ENCODE data around the gene UBE4B.

Gene UBE4B

DNA sequence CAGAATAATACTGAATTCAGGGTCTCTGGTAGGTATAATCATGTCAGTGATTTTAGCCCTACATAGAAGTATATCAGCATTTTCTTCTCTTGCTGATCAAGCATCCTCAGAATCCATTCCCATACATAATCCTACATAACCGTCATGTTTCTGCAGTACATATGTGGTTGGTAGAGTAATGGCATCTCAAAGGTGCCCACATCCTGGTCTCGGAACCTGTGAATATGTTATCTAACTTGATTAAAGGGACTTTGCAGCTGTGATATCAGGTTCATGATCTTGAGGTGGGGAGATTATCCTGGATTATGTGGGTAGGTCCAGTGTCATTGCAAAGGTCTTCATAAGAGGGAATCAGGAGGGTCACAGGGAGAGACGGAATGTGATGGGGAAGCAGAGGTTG is 108.2 kb downstream of the UBE4B start:
- no peak for DNase-seq (ENCODE audit: low spot score)
- TF ChIP-seq, protein P1, sequence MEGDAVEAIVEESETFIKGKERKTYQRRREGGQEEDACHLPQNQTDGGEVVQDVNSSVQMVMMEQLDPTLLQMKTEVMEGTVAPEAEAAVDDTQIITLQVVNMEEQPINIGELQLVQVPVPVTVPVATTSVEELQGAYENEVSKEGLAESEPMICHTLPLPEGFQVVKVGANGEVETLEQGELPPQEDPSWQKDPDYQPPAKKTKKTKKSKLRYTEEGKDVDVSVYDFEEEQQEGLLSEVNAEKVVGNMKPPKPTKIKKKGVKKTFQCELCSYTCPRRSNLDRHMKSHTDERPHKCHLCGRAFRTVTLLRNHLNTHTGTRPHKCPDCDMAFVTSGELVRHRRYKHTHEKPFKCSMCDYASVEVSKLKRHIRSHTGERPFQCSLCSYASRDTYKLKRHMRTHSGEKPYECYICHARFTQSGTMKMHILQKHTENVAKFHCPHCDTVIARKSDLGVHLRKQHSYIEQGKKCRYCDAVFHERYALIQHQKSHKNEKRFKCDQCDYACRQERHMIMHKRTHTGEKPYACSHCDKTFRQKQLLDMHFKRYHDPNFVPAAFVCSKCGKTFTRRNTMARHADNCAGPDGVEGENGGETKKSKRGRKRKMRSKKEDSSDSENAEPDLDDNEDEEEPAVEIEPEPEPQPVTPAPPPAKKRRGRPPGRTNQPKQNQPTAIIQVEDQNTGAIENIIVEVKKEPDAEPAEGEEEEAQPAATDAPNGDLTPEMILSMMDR (IDR thresholded peaks at IDR 0.05; ENCODE audit: borderline replicate concordance, control extremely low read depth, extremely low read depth, insufficient read depth, missing control alignments), result no peak
- in situ Hi-C loops (cut with MboI; ENCODE audit: low sequenced_read_pairs, unreplicated experiment), result no loop called here

GRCh38 chr1:10143961-10144485 is 111.3 kb downstream of the UBE4B start:
- no peak for DNase-seq (ENCODE audit: low spot score)
- TF ChIP-seq, protein P1 (IDR thresholded peaks at IDR 0.05; ENCODE audit: borderline replicate concordance, control extremely low read depth, extremely low read depth, insufficient read depth, missing control alignments), result no peak
- in situ Hi-C loops (cut with MboI; ENCODE audit: low sequenced_read_pairs, unreplicated experiment), result no loop called here

DNA sequence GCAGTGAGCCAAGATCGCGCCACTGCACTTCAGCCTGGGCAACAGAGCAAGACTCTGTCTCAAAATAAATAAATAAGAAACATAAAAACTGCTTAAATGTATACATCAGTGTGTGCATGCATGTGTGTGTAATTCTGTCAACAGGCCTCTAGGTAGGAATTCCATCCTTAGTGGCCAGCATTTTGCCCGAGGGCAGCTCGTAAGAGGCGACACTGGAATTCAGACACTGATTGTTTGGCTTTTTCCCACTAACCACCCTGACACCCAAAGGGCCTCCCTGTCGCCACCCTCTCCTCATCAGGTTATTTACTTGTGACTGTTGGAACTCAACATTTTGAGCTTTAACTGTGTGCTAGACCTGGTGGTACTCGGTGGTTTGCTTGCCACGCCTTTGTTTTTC is 113.6 kb downstream of the UBE4B start:
- in situ Hi-C loops (cut with MboI; ENCODE audit: low sequenced_read_pairs, unreplicated experiment), result no loop called here
- no peak for DNase-seq (ENCODE audit: low spot score)
- TF ChIP-seq, protein P1 (IDR thresholded peaks at IDR 0.05; ENCODE audit: borderline replicate concordance, control extremely low read depth, extremely low read depth, insufficient read depth, missing control alignments), result no peak

DNA sequence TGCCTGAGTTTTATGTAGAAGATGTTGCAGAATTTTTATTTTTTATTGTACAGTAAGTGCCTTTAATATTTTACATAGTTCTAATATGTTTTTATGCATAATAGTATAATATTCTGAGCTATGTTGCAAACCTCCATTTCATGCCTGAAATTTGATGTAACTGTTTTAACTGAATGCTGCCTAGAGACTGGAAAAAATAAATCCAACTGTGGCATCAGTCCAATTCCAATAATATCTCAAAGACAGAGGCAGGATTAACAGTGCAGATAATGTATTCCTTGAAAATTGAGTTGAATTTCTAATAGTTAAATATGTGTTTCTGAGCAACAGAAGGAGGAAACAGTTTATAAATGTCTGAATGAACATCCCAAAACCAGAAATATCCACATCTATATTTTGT is 116.5 kb downstream of the UBE4B start:
- DNase-seq (ENCODE audit: low spot score), result no peak
- in situ Hi-C loops (cut with MboI; ENCODE audit: low sequenced_read_pairs, unreplicated experiment), result no loop called here
- TF ChIP-seq, protein P1 (IDR thresholded peaks at IDR 0.05; ENCODE audit: borderline replicate concordance, control extremely low read depth, extremely low read depth, insufficient read depth, missing control alignments), result no peak

- TF ChIP-seq, protein P1 (IDR thresholded peaks at IDR 0.05; ENCODE audit: borderline replicate concordance, control extremely low read depth, extremely low read depth, insufficient read depth, missing control alignments), result peak; percentile 56
- in situ Hi-C loops (cut with MboI; ENCODE audit: low sequenced_read_pairs, unreplicated experiment), result no loop called here
- peak; percentile 57 for DNase-seq (ENCODE audit: low spot score)
These were observed 120.0 kb downstream of the UBE4B start for GRCh38 chr1:10152709-10153284.

DNA sequence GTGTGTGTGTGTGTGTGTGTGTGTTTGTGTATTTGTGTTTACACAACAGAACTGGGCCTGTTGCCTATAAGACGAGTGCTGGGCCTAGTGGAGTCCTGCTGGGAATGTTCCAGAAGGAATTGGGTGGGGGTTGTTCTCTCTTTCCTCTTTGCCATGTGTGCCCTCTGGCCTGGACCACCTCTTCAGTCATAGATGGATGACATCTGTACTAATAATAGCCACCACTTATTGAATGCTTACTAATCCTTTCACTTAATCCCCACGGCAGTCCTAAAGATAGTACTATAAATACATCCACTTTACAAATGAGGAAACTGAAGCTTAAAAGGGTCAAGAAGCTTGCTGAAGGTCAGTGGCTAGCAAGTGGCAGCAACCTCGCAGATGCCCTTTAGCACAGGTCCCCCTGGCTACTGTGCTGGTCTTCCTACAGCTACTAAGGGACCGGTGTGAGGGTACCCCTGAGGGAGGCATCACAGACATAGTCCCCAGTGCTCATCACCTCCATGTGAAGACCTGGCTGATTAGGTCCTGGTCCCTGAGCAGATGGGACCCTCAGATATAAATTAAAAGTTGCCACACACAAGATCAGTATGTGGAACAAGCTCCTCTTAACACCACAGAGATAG is 122.4 kb downstream of the UBE4B start:
- DNase-seq (ENCODE audit: low spot score), result no peak
- TF ChIP-seq, protein P1 (IDR thresholded peaks at IDR 0.05; ENCODE audit: borderline replicate concordance, control extremely low read depth, extremely low read depth, insufficient read depth, missing control alignments), result no peak
- in situ Hi-C loops (cut with MboI; ENCODE audit: low sequenced_read_pairs, unreplicated experiment), result no loop called here
